CD4-positive, alpha-beta T cell treated with Interleukin-15 for 4 hours (primary cell): ENCODE measurements around the gene NRSN1.
A peak's percentile ranks its signal among the peaks of the same experiment; 100 is the strongest.

ENCODE experiments used
- DNase-seq: peaks from one replicate; pipeline ENCODE4 v3.0.0-alpha.2; 2020; ENCODE audit warnings: low spot score

Gene NRSN1

GRCh38 chr6:24125980-24126379 is at the start of gene NRSN1:
Gene NRSN1, plus strand, starts transcription at chr6:24126215. Its CDS starts 8,113 bp downstream, at chr6:24134328.
- no peak for DNase-seq

DNA sequence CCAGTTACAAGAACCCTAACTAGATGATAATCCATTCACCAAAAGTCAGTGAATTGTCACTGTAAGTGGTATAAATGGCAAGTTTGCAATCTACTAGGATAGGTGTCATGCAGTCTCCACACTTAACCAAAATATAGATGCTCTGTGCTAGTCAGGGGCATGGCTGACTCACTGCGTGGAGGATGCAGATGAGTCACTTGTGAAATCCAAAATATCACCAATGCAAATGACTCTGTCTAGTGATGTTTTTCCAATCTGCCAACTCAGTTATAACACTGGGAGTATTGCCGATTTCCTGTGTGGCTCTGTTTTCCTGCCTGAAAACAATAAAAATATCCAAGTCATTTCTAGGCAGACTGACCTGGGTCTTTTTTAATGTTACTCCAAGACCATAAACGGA is 47.8 kb upstream of the NRSN1 start:
- DNase-seq: no peak

GRCh38 chr6:24079076-24079475 is 46.9 kb upstream of the NRSN1 start:
- no peak for DNase-seq

- no peak for DNase-seq
Measured at GRCh38 chr6:24080711-24081110, 45.3 kb upstream of the NRSN1 start.

DNA sequence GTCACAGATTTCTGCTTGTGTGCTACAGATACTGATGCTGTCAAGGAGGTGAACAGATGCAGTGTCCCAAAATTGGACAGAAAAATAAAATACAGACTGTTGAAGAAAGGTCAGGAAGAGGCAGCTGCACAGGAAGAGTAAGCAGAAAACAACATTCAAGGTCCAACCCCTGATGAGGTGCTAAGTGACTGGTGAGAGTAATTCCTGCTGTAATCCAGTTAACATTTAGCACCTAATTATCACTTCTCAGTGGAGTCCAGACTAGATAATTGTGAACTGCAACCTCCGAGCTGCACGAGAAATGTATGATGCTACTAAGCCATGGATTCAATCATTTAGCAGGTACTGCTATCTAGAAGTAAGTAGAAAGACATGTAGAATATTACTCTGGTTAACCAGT is 36.3 kb upstream of the NRSN1 start:
- DNase-seq: no peak

- DNase-seq: no peak
Measured at GRCh38 chr6:24092407-24092806, 33.6 kb upstream of the NRSN1 start.

DNA sequence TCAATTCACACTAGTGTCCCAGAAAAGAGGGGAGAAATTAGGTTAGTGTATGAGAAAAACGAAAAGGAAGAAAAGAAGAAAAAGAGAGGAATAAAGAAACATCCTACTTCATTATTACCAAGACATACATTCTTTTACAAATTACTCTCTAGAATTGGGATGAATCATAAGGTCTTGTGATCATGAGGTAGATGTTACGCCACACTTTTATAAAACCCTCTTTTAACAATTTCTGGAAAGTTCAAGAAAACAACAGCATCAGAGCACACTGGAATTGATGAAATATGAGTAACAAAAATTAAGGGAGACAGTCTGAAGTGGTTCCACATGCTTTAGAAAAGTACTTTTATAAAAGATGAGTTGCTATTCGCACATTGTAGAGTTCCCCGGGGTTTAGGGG is 32.6 kb upstream of the NRSN1 start:
- DNase-seq: no peak

DNA sequence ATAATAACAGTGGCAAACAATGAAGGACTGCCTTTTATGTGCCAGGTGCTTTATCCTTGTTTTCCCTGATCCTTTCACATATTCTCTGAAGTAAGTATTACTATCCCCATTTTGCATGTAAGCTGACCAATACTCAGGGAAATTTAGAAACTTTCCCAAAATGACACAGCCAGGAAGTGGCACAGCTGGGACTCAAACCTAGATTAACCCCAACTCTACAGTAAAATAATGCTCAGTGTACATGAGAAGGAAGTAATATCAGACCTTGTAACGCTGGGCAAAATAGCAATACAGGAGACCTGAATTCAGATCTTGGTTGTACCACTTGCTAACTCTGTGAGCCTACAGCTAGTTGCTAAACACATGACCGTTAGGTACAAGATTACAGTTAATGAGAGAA is 26.8 kb upstream of the NRSN1 start:
- DNase-seq: no peak

DNA sequence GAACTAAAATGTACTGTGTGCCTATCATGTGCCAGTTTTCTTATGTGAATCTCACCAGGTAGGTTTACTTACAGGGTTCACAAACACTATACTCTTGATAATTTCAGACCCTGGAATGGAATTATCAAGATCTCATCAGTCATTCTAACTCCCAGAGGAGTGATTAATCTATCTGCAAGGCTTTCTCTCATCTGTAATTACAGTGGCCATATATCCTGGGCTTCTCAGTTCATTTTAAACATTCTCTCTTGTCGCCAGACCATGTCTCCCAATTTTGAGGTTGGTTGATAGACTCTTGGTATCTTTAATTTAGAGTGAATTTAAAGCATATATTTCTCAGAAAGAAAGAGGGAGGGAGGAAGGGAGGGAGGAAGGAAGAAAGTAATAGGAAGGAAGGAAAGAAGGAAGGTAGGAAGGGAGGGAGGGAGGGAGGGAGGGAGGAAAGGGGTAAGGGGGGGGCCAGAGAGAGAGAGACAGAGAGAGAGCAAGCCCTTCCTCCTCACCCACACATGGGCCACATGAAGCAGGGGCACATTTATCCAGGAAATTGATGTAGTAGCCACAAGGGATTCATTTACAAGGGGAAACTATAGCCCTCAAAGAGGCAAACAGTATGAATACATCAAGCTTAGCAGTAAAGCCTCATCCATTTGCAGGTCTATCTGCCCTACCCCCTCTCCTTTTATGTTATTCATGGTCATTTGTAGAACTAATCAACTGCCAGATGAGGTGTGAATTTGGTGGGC is 25.8 kb upstream of the NRSN1 start:
- no peak for DNase-seq

DNA sequence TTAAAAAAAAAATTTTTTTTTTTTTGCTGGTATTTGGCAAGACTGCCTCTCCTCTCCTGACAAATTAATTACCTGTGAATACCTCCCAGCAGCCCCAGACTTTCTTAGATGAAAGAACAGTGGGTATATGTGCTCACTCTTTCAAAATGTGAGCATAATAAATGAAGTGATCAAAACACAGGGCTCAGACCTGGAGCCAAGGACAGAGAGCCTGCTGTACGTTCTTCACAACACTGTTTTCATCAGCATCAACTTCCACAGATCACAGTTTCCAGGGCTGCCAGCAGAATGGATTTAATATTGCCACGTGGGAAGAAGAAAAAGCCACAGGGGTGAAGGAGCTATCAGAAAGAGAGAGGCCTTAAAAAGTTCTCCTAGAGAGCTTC is 25.3 kb upstream of the NRSN1 start:
- DNase-seq: no peak

DNA sequence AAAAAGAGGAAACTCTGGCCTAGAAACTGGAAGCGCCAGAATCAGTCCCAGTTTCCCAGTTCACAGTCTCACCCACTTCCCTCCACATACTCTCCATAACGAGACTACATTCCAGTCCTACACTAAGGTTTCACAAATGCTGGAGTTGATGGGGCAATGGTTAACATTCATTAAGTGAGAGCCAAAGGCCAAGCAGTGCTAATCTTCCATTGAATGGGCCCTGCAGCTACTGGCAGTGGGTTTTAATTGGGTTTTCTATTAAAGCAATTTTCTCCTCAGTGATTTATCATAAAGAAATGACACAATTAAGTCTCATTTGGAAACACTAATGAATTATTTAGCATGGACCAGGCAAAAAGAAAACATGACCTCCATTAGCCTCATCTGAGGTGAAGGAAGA is 20.8 kb upstream of the NRSN1 start:
- no peak for DNase-seq

DNA sequence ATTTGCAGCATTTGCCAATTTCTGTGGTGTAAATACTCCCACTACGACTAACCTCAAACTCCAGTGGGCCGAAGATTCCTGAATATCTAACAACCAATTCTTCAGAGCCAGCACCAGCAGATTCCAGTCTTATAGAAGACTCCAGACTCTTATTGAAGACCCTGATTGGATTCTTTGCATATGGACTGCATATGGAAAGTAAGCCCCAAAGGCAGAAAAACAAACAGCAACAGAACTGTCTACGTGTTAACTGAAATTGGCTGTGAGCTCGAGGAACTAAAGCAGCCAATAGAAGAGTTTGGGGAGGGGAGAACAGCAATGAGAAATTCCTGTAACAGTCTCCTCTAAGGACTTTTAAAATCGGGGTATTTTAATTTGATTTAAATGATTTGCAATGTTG is 19.7 kb upstream of the NRSN1 start:
- no peak for DNase-seq

DNA sequence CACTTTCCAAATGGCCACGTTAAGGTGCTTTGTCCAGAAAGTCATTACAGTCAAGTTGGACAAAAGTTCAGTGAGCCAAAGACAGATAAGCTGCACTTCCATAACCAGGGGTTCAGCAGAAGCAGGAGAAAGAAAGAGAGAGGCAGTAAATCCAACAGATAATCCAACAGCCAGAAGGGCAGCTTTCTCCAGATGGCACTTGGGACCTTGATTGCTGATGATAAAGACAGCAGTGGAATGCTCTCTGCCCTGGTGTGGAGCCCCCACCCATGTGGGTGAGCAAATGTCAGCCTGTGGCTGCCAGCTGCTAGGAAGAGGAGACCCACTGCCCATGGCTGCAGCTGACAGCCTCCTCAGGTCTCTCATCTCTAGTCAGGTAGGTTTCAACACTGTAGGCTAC is 18.7 kb upstream of the NRSN1 start:
- DNase-seq: no peak

DNA sequence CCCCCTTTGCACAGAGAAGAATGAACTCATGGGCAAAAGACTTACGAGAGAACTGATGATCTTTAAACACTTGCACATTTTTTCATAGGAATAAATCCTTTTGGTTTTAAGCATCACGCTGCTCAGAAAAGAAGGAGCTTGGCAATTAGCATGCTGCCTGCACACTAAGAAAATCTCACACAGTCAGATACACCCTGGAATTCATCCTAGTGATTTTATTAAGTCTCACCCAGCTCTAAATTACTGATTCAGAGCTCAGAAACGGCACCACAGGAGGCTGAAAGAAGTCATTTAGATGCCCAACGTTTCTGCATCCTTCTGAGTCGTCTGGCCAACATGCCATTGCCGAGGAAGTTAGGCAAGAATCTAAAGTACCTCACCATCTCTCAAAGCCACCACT is 18.0 kb upstream of the NRSN1 start:
- no peak for DNase-seq

- no peak for DNase-seq
Measured at GRCh38 chr6:24110417-24110816, 15.6 kb upstream of the NRSN1 start.

DNA sequence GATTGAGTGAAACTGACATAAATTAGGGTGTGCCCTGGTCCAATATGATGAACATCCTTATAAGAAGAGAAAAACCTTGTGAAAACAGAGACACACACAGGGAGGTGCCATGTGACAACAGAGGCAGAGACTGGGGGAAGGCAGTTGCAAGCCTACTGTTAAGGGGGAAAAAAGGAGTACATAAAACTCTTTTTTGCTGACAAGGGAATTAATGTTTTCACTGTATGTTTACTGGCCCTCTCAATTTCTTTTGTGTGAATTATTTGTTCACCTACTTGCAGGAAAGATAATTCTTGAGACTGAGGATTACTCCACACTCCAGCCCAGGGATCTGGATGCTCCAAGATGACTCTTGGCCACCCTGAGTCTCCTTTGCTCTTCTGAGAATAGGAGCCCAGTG is 12.1 kb upstream of the NRSN1 start:
- no peak for DNase-seq

- DNase-seq: no peak
Measured at GRCh38 chr6:24117021-24117420, 9.0 kb upstream of the NRSN1 start.

DNA sequence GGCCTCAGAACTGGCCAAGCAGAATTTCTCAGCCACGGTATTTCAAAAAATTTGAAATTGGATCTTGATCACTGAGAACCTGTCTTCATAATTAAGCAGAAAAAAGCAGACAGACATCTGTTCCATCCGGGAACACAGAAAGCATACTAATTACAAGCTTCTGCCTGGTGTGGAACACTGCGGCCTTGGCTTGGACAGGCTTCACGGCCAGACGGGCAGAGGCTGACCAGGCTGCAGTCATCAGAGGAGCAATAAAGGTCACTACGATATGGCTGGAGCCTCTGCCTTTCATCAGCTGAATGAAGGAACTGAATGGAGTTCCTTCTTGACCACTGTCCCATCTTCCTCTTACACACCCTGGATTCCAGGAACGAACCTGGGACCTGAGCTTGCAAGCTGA is 3.9 kb upstream of the NRSN1 start:
- no peak for DNase-seq

DNA sequence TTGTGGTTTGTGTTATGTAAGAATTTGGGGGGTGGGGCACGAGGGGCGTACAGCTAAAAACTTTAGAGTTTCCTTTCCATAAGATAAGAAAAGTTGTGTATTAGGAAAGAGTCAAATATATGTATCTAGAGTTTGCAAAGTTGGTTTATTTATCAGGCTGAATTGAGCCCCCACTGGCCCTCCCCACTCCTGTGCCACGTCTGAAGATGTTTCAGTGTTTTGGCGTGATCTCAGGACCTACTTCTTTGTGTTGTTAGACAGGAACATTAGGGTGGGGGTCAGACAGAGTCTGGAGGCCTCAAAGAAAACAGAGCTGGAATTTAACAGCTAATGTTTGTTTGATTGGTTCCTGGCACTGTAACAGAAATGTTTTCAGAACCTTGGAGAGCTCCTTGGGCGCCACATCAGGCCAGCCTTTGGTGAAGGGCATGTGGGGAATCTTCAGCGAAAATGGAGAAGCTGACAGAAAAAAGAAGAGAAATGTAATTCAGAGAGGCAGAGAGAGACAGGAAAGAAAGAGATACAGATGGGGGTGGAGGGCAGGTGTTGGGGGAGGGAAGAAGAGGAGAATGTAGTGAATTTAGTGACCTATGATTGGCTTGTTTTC is 674 bp downstream of the NRSN1 start:
- DNase-seq: peak; percentile 1

DNA sequence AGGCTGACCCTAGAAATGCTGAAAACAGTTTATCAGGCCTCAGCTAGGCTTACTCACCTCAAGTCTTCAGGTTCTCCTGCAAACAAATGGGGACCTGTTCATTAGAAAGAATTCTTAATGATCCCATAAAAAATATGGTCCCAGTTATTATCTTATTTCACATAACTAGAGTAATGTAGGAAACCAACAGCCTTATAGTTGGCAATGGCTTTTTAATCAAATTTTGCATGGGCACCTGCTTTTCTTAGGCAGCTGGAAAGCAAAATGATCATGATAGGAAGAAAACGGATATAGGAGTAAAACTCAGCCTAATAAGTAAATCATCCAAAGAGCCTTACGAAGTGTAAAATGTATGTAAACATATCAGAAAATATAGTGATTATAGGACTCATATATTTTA is 1.3 kb downstream of the NRSN1 start:
- DNase-seq: no peak

- no peak for DNase-seq
Measured at GRCh38 chr6:24131751-24132150, 5.7 kb downstream of the NRSN1 start.

GRCh38 chr6:24139080-24139479 is 13.1 kb downstream of the NRSN1 start:
- DNase-seq: no peak

DNA sequence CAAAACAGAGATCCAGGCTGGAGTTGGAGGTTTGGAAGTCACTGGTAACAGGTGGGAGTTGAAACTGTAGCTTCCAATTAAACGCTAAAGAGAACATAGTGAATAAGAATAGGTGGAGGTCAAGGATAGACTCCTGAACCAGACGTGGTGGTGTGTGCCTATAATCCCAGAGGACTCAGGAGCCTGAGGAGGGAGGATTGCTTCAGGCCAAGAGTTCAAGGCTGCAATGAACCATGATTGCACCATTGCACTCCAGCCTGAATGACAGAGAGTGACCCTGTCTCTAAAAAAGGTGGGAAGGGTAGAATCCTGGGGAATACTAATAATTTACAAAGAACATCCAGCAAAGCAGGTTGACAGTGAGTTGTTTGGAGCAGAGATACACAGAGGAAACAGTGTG is 13.6 kb downstream of the NRSN1 start:
- no peak for DNase-seq

- DNase-seq: no peak
Measured at GRCh38 chr6:24140591-24140990, 14.6 kb downstream of the NRSN1 start.
